ENCODE measurements around the gene RNF144A. TPM values are rescaled to one million over a fixed set of nuclear protein-coding genes. Genes with fewer than 3 reads are reported as not detected.

The RNF144A gene
- total and polyA plus RNA-seq, 2 donors, result 4.0 to 8.9 TPM

GRCh38 chr2:7007846-7008741, 90.9 kb downstream of the RNF144A start:
- peak overlapping the region in 1 of 2 donors; percentile 17 for H3K27ac ChIP-seq (ENCODE audit: low read depth in 1 of 2, low read length in 1 of 2)
- H3K27me3 ChIP-seq (ENCODE audit: control insufficient read depth in 2 of 2, insufficient read depth in 1 of 2, low read length in 1 of 2), result no peaks in the 10 kb centered on the region
- H3K4me3 ChIP-seq (ENCODE audit: low read length in 2 of 2), result no peak overlapping the region
- 53% methylated on average over 24 of the region's 24 CpGs for WGBS
- H3K36me3 ChIP-seq (ENCODE audit: control insufficient read depth in 2 of 2, insufficient read depth in 2 of 2, low read length in 1 of 2), result peaks cover 0 to 2% of the 10 kb centered on the region in 2 donors
- H3K4me1 ChIP-seq (ENCODE audit: control insufficient read depth in 2 of 2, insufficient read depth in 2 of 2, low read length in 2 of 2), result peaks cover 3 to 48% of the 10 kb centered on the region in 2 donors
- H3K9me3 ChIP-seq (ENCODE audit: control insufficient read depth in 2 of 2, insufficient read depth in 1 of 2, low read length in 1 of 2), result peaks cover 0 to 4% of the 10 kb centered on the region in 2 donors
- DNase-seq (ENCODE audit: low read depth in 6 of 9, low spot score in 9 of 9), result peak in 1 of 9 donors; percentile 13

GRCh38 chr2:7009207-7009911, 92.1 kb downstream of the RNF144A start:
- 90% methylated on average over 11 of the region's 11 CpGs for WGBS
- Histone ChIP-seq H3K4me1 (ENCODE audit: control insufficient read depth in 2 of 2, insufficient read depth in 2 of 2, low read length in 2 of 2) (peaks cover 3 to 40% of the 10 kb centered on the region in 2 donors), H3K36me3 (ENCODE audit: control insufficient read depth in 2 of 2, insufficient read depth in 2 of 2, low read length in 1 of 2) (peaks cover 0 to 2% of the 10 kb centered on the region in 2 donors), H3K27me3 (ENCODE audit: control insufficient read depth in 2 of 2, insufficient read depth in 1 of 2, low read length in 1 of 2) (no peaks in the 10 kb centered on the region), H3K27ac (ENCODE audit: low read depth in 1 of 2, low read length in 1 of 2) (no peak overlapping the region), H3K4me3 (ENCODE audit: low read length in 2 of 2) (no peak overlapping the region), H3K9me3 (ENCODE audit: control insufficient read depth in 2 of 2, insufficient read depth in 1 of 2, low read length in 1 of 2) (peaks cover 0 to 4% of the 10 kb centered on the region in 2 donors)
- DNase-seq (ENCODE audit: low read depth in 6 of 9, low spot score in 9 of 9), result no peak

DNA sequence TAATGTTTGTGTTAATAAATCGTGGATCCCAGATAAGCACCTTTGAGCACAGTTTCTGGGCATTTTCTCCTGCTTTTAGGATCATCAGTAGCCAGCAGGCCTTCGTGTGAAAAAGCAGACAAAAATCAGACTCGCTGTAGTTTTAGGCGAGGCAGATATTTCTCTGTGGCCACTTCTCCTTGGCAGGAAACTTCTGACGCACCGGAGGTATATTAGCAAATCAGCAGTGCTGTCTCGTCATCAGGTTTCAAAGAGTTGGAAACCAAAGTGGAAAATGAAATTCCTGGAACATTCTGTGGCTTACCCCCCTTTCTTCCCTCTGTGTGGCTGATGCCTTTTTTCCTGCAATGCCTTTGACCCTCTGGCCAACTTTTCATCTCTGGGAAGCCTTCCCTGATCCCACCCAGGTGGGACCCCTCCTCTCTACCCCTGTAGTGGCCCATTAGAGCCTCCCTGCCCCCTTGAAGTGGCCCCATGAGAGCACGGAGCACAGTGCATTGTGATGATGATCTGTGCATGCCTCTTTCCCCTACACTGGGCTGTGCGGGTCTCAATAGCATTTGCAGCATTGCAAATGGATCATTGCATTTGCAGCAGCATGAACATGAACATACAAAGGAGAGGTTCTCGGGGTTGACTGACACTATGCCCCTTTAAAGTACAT, 93.3 kb downstream of the RNF144A start:
- Histone ChIP-seq H3K4me1 (ENCODE audit: control insufficient read depth in 2 of 2, insufficient read depth in 2 of 2, low read length in 2 of 2) (peaks cover 0 to 31% of the 10 kb centered on the region in 2 donors), H3K27ac (ENCODE audit: low read depth in 1 of 2, low read length in 1 of 2) (peak overlapping the region; percentile 38 to 58), H3K4me3 (ENCODE audit: low read length in 2 of 2) (no peak overlapping the region), H3K9me3 (ENCODE audit: control insufficient read depth in 2 of 2, insufficient read depth in 1 of 2, low read length in 1 of 2) (no peaks in the 10 kb centered on the region), H3K36me3 (ENCODE audit: control insufficient read depth in 2 of 2, insufficient read depth in 2 of 2, low read length in 1 of 2) (peaks cover 0 to 2% of the 10 kb centered on the region in 2 donors), H3K27me3 (ENCODE audit: control insufficient read depth in 2 of 2, insufficient read depth in 1 of 2, low read length in 1 of 2) (no peaks in the 10 kb centered on the region)
- DNase-seq (ENCODE audit: low read depth in 6 of 9, low spot score in 9 of 9), result peak in 1 of 9 donors; percentile 12
- WGBS, result 82% methylated on average over 10 of the region's 10 CpGs

DNA sequence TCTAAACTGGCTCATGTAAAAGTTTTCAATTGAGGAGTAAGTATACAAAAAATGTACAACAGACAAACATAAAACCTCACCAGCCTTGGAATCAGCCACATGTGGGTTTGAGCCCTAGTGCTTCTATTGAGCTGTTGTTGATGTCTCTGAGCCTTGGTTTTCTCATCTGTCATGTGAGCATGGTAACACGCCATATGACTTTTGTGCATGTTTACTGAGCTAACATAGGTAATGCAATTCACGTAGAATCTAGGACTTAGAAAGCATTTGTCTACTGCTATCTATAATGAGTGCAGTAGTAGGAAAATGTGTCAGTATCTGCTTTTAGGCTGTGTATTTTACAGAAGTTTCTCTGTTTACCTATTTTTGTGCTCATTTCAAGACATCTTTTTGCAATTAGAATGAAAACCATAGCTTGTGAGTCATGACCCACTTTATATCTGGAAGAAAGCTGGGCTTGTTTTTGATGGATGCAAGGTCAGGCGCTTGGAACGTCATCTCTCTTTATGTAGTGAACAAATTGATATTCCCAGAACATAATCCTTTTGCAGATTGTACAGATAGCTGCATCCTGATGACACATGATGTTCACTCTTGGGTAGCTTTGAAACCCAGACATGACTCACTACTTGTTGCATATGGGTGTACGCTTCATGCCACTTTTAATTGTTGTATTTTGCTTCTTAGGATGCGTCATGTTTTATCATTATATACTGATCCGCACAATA, 94.3 kb downstream of the RNF144A start:
- H3K4me1 ChIP-seq (ENCODE audit: control insufficient read depth in 2 of 2, insufficient read depth in 2 of 2, low read length in 2 of 2), result peaks cover 0 to 27% of the 10 kb centered on the region in 2 donors
- no peak overlapping the region for H3K27ac ChIP-seq (ENCODE audit: low read depth in 1 of 2, low read length in 1 of 2)
- no peak overlapping the region for H3K4me3 ChIP-seq (ENCODE audit: low read length in 2 of 2)
- no peaks in the 10 kb centered on the region for H3K9me3 ChIP-seq (ENCODE audit: control insufficient read depth in 2 of 2, insufficient read depth in 1 of 2, low read length in 1 of 2)
- 91% methylated on average over 7 of the region's 7 CpGs for WGBS
- peaks cover 0 to 2% of the 10 kb centered on the region in 2 donors for H3K36me3 ChIP-seq (ENCODE audit: control insufficient read depth in 2 of 2, insufficient read depth in 2 of 2, low read length in 1 of 2)
- no peak for DNase-seq (ENCODE audit: low read depth in 6 of 9, low spot score in 9 of 9)
- H3K27me3 ChIP-seq (ENCODE audit: control insufficient read depth in 2 of 2, insufficient read depth in 1 of 2, low read length in 1 of 2), result no peaks in the 10 kb centered on the region

- Histone ChIP-seq H3K27me3 (ENCODE audit: control insufficient read depth in 2 of 2, insufficient read depth in 1 of 2, low read length in 1 of 2) (no peaks in the 10 kb centered on the region), H3K4me3 (ENCODE audit: low read length in 2 of 2) (no peak overlapping the region), H3K27ac (ENCODE audit: low read depth in 1 of 2, low read length in 1 of 2) (no peak overlapping the region), H3K36me3 (ENCODE audit: control insufficient read depth in 2 of 2, insufficient read depth in 2 of 2, low read length in 1 of 2) (peaks cover 0 to 2% of the 10 kb centered on the region in 2 donors), H3K9me3 (ENCODE audit: control insufficient read depth in 2 of 2, insufficient read depth in 1 of 2, low read length in 1 of 2) (no peaks in the 10 kb centered on the region), H3K4me1 (ENCODE audit: control insufficient read depth in 2 of 2, insufficient read depth in 2 of 2, low read length in 2 of 2) (peaks cover 0 to 25% of the 10 kb centered on the region in 2 donors)
- 97% methylated on average over 6 of the region's 6 CpGs for WGBS
- no peak for DNase-seq (ENCODE audit: low read depth in 6 of 9, low spot score in 9 of 9)
Observed at GRCh38 chr2:7012141-7012764, 95.0 kb downstream of the RNF144A start.

GRCh38 chr2:7013471-7014160, 96.4 kb downstream of the RNF144A start:
- no peak for DNase-seq (ENCODE audit: low read depth in 6 of 9, low spot score in 9 of 9)
- peaks cover 0 to 14% of the 10 kb centered on the region in 2 donors for H3K4me1 ChIP-seq (ENCODE audit: control insufficient read depth in 2 of 2, insufficient read depth in 2 of 2, low read length in 2 of 2)
- peaks cover 0 to 2% of the 10 kb centered on the region in 2 donors for H3K36me3 ChIP-seq (ENCODE audit: control insufficient read depth in 2 of 2, insufficient read depth in 2 of 2, low read length in 1 of 2)
- H3K9me3 ChIP-seq (ENCODE audit: control insufficient read depth in 2 of 2, insufficient read depth in 1 of 2, low read length in 1 of 2), result no peaks in the 10 kb centered on the region
- H3K4me3 ChIP-seq (ENCODE audit: low read length in 2 of 2), result no peak overlapping the region
- no peaks in the 10 kb centered on the region for H3K27me3 ChIP-seq (ENCODE audit: control insufficient read depth in 2 of 2, insufficient read depth in 1 of 2, low read length in 1 of 2)
- WGBS, result 86% methylated on average over 3 of the region's 3 CpGs
- H3K27ac ChIP-seq (ENCODE audit: low read depth in 1 of 2, low read length in 1 of 2), result no peak overlapping the region

GRCh38 chr2:7014174-7014640, 97.0 kb downstream of the RNF144A start:
- H3K27me3 ChIP-seq (ENCODE audit: control insufficient read depth in 2 of 2, insufficient read depth in 1 of 2, low read length in 1 of 2), result no peaks in the 10 kb centered on the region
- peaks cover 0 to 8% of the 10 kb centered on the region in 2 donors for H3K4me1 ChIP-seq (ENCODE audit: control insufficient read depth in 2 of 2, insufficient read depth in 2 of 2, low read length in 2 of 2)
- 77% methylated on average over 5 of the region's 5 CpGs for WGBS
- H3K36me3 ChIP-seq (ENCODE audit: control insufficient read depth in 2 of 2, insufficient read depth in 2 of 2, low read length in 1 of 2), result peaks cover 0 to 3% of the 10 kb centered on the region in 2 donors
- H3K4me3 ChIP-seq (ENCODE audit: low read length in 2 of 2), result no peak overlapping the region
- no peaks in the 10 kb centered on the region for H3K9me3 ChIP-seq (ENCODE audit: control insufficient read depth in 2 of 2, insufficient read depth in 1 of 2, low read length in 1 of 2)
- H3K27ac ChIP-seq (ENCODE audit: low read depth in 1 of 2, low read length in 1 of 2), result no peak overlapping the region
- DNase-seq (ENCODE audit: low read depth in 6 of 9, low spot score in 9 of 9), result peak in 4 of 9 donors; percentile 10 to 51 (median 22)

All from thymus (tissue), 11 donors.